GM23248 (cell line): ENCODE measurements around the gene RASGRP2. TPM values are rescaled to one million over a fixed set of nuclear protein-coding genes. Genes with fewer than 3 reads are reported as not detected.

Experiments used
- DNase-seq: peaks from one replicate; pipeline ENCODE4 v3.0.0-alpha.2; 2015
- H2AFZ ChIP-seq: fragments of 200-600 bp; sonication (generic); 2 replicates; pipeline ENCODE4 v1.6.1; 2016; ENCODE audit warnings: antibody characterized with exemption
- H3F3A ChIP-seq: fragments of 200-600 bp; sonication (generic); 2 replicates; pipeline ENCODE4 v1.6.1; 2016; ENCODE audit warnings: mild to moderate bottlenecking, antibody characterized with exemption, mixed run types; ENCODE audit not compliant: insufficient read depth
- H3K27ac ChIP-seq: fragments of 200-600 bp; sonication (generic); 2 replicates; pipeline ENCODE4 v1.5.1; 2016; ENCODE audit warnings: mild to moderate bottlenecking
- H3K27me3 ChIP-seq: fragments of 200-600 bp; sonication (generic); replicated peaks from 2 replicates; pipeline ENCODE4 v1.6.1; 2016; ENCODE audit warnings: mild to moderate bottlenecking; ENCODE audit not compliant: insufficient read depth
- H3K36me3 ChIP-seq: fragments of 200-600 bp; sonication (generic); 2 replicates; pipeline ENCODE4 v1.6.1; 2016; ENCODE audit warnings: low read depth, mild to moderate bottlenecking
- H3K4me1 ChIP-seq: fragments of 200-600 bp; sonication (generic); 2 replicates; pipeline ENCODE4 v1.6.1; 2016; ENCODE audit warnings: mild to moderate bottlenecking; ENCODE audit not compliant: insufficient read depth
- H3K4me2 ChIP-seq: fragments of 200-600 bp; sonication (generic); one replicate; pipeline ENCODE4 v1.6.1; 2016; ENCODE audit warnings: mild to moderate bottlenecking; ENCODE audit not compliant: unreplicated experiment
- H3K4me3 ChIP-seq: fragments of 200-600 bp; sonication (generic); 2 replicates; pipeline ENCODE4 v1.5.1; 2016; ENCODE audit warnings: mild to moderate bottlenecking
- H3K79me2 ChIP-seq: fragments of 200-600 bp; sonication (generic); 2 replicates; pipeline ENCODE4 v1.6.1; 2016; ENCODE audit warnings: mild to moderate bottlenecking; ENCODE audit not compliant: insufficient read depth
- H3K9ac ChIP-seq: fragments of 200-600 bp; sonication (generic); 2 replicates; pipeline ENCODE4 v1.6.1; 2016; ENCODE audit warnings: mild to moderate bottlenecking
- H3K9me2 ChIP-seq: fragments of 200-600 bp; sonication (generic); 2 replicates; pipeline ENCODE4 v1.6.1; 2016; ENCODE audit warnings: mixed run types, mild to moderate bottlenecking, moderate library complexity; ENCODE audit not compliant: insufficient read depth
- H3K9me3 ChIP-seq: fragments of 200-600 bp; sonication (generic); one replicate; pipeline ENCODE4 v1.6.1; 2017; ENCODE audit warnings: low read depth
- H4K20me1 ChIP-seq: fragments of 200-600 bp; sonication (generic); 2 replicates; pipeline ENCODE4 v1.6.0; 2016; ENCODE audit not compliant: insufficient read depth
- EZH2 ChIP-seq: fragments of 200-600 bp; sonication (generic); IDR thresholded peaks from 2 replicates; pipeline ENCODE4 v1.6.1; 2018; ENCODE audit warnings: antibody characterized with exemption, mild to moderate bottlenecking; ENCODE audit not compliant: insufficient read depth, poor library complexity, severe bottlenecking
- EZH2phosphoT487 ChIP-seq: fragments of 200-600 bp; sonication (generic); IDR thresholded peaks from 2 replicates; pipeline ENCODE4 v1.6.1; 2018; ENCODE audit warnings: antibody characterized with exemption, moderate library complexity, mild to moderate bottlenecking, low read depth; ENCODE audit not compliant: insufficient read depth
- WGBS, 2 experiments: methylation state at CpG; one replicate each; pipeline ENCODE4 v1.1.6; 2015 to 2017; ENCODE audit warnings: low lambda C conversion rate in 2 of 2, low coverage in 1 of 2; ENCODE audit errors: missing lambda C conversion rate in 2 of 2; 5-methylcytosine and 5-hydroxymethylcytosine counted together
- in situ Hi-C: fragments of 300-500 bp; cut with MboI; formaldehyde crosslinking; loops from 2 replicates; pipeline ENCODE4 v1.15.0; 2020
- polyA plus RNA-seq: library from polyadenylated mRNA; unstranded; fragments of >200 nt; fragmentation: Nextera tagmentation; extraction: Ambion mirVana; gene quantifications from 2 replicates; pipeline ENCODE4 v1.2.1, GENCODE V29; 2016
- total RNA-seq: library from RNA; depleted of rRNA; stranded (reverse); fragments of >200 nt; shearing (Covaris generic); gene quantifications from 2 replicates; pipeline ENCODE4 v1.2.3, GENCODE V29; 2014

Gene RASGRP2
- total and polyA plus RNA-seq, 2 experiments from 2014 or later = 0.68 TPM; not detected in 1

GRCh38 chr11:64719406-64719805, 24.5 kb downstream of the RASGRP2 start:
- in situ Hi-C loops = no loop called here
- Histone ChIP-seq H4K20me1 (no peaks in the 10 kb centered on the region), H3K27ac (no peak overlapping the region), H3K9ac (no peak overlapping the region), H3K4me3 (no peak overlapping the region), H3K4me2 (no peak overlapping the region), H3K79me2 (no peaks in the 10 kb centered on the region), H3K36me3 (no peaks in the 10 kb centered on the region), H2AFZ (no peak overlapping the region), H3F3A (no peaks in the 10 kb centered on the region), H3K4me1 (no peaks in the 10 kb centered on the region), H3K9me2 (no peaks in the 10 kb centered on the region), H3K9me3 (no peaks in the 10 kb centered on the region), H3K27me3 (peaks cover 61% of the 10 kb centered on the region)
- DNase-seq = no peak
- TF ChIP-seq EZH2 (no peak), EZH2phosphoT487 (no peak)
- 67 to 73% methylated on average over 10 of the region's 10 CpGs for WGBS, 2 experiments

- Histone ChIP-seq H3K27ac (no peak overlapping the region), H3K36me3 (no peaks in the 10 kb centered on the region), H3F3A (no peaks in the 10 kb centered on the region), H3K9me2 (no peaks in the 10 kb centered on the region), H3K79me2 (no peaks in the 10 kb centered on the region), H3K4me1 (no peaks in the 10 kb centered on the region), H3K4me3 (no peak overlapping the region), H3K9me3 (no peaks in the 10 kb centered on the region), H3K9ac (no peak overlapping the region), H4K20me1 (no peaks in the 10 kb centered on the region), H3K27me3 (peaks cover 68% of the 10 kb centered on the region), H3K4me2 (no peak overlapping the region), H2AFZ (no peak overlapping the region)
- 30 to 31% methylated on average over 4 of the region's 4 CpGs for WGBS, 2 experiments
- in situ Hi-C loops = no loop called here
- no peak for TF ChIP-seq EZH2phosphoT487
- no peak for TF ChIP-seq EZH2
- no peak for DNase-seq
Measured at GRCh38 chr11:64718780-64719124, 25.2 kb downstream of the RASGRP2 start.

- Histone ChIP-seq H3K4me1 (no peaks in the 10 kb centered on the region), H3K9me2 (no peaks in the 10 kb centered on the region), H3K9ac (no peak overlapping the region), H3K4me2 (no peak overlapping the region), H3K36me3 (no peaks in the 10 kb centered on the region), H3K79me2 (no peaks in the 10 kb centered on the region), H3K4me3 (no peak overlapping the region), H2AFZ (no peak overlapping the region), H3F3A (no peaks in the 10 kb centered on the region), H3K27ac (no peak overlapping the region), H4K20me1 (no peaks in the 10 kb centered on the region), H3K9me3 (no peaks in the 10 kb centered on the region), H3K27me3 (peaks cover 69% of the 10 kb centered on the region)
- TF ChIP-seq EZH2 (no peak), EZH2phosphoT487 (no peak)
- WGBS, 2 experiments = 52 to 53% methylated on average over 14 to 15 of the region's 15 CpGs
- no peak for DNase-seq
- in situ Hi-C loops = no loop called here
Measured at GRCh38 chr11:64718084-64718779, 25.7 kb downstream of the RASGRP2 start.

GRCh38 chr11:64717268-64717578, 26.7 kb downstream of the RASGRP2 start:
- Histone ChIP-seq H3K27me3 (peaks cover 71% of the 10 kb centered on the region), H3K4me3 (no peak overlapping the region), H3K4me1 (no peaks in the 10 kb centered on the region), H3K9me3 (no peaks in the 10 kb centered on the region), H3K79me2 (no peaks in the 10 kb centered on the region), H3K4me2 (no peak overlapping the region), H4K20me1 (no peaks in the 10 kb centered on the region), H2AFZ (no peak overlapping the region), H3K9ac (no peak overlapping the region), H3K36me3 (no peaks in the 10 kb centered on the region), H3K9me2 (no peaks in the 10 kb centered on the region), H3K27ac (no peak overlapping the region), H3F3A (no peaks in the 10 kb centered on the region)
- in situ Hi-C loops = no loop called here
- DNase-seq = no peak
- TF ChIP-seq EZH2phosphoT487 (no peak), EZH2 (no peak)
- WGBS, 2 experiments = 66 to 75% methylated on average over 4 of the region's 4 CpGs

GRCh38 chr11:64716473-64717267, 27.3 kb downstream of the RASGRP2 start:
- TF ChIP-seq EZH2 = no peak
- TF ChIP-seq EZH2phosphoT487 = no peak
- no peak overlapping the region for H3K4me2 ChIP-seq

More at GRCh38 chr11:64716473-64717267, 27.3 kb downstream of the RASGRP2 start:
- Histone ChIP-seq H3K9me2 (no peaks in the 10 kb centered on the region), H3K4me3 (no peak overlapping the region), H4K20me1 (no peaks in the 10 kb centered on the region), H3K36me3 (no peaks in the 10 kb centered on the region), H3K9ac (no peak overlapping the region), H2AFZ (no peak overlapping the region), H3F3A (no peaks in the 10 kb centered on the region), H3K4me1 (no peaks in the 10 kb centered on the region), H3K79me2 (no peaks in the 10 kb centered on the region), H3K9me3 (no peaks in the 10 kb centered on the region), H3K27ac (no peak overlapping the region), H3K27me3 (peaks cover 72% of the 10 kb centered on the region)
- 34 to 36% methylated on average over 17 of the region's 21 CpGs for WGBS, 2 experiments
- DNase-seq = no peak
- in situ Hi-C loops = no loop called here
